Measurements from ENCODE around the gene CATSPER4.

The CATSPER4 gene

DNA sequence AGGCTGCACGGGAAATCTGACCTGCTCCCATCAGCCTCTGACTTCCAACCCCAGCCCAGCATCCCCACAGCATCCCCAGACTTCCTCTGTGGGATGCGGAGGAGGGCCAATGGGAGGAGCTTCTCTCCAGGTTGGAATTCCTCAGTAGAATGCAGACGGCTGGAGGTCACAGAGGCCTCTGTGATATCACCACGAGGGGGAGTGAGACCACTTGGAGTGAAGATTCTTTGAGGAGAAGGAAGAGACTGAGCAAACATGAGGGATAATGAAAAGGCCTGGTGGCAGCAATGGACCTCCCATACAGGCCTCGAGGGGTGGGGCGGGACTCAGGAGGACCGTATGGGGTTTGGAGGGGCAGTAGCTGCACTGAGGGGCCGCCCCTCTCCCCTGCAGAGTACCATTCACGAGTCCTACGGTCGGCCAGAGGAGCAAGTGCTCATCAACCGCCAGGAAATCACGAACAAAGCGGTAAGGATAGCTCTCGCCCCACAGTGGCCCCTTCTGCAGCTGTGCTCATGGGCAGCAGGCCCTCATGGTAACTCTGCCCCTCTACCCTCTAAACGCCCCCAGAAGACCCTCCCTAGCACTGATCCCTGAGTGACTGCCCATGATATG, at the start of gene CATSPER4:
Gene CATSPER4, plus strand, starts transcription at position 230 of the 615 bp plus-strand sequence. Its CDS starts 26 bp downstream, at position 256.
- DNase-seq = no peak

DNA sequence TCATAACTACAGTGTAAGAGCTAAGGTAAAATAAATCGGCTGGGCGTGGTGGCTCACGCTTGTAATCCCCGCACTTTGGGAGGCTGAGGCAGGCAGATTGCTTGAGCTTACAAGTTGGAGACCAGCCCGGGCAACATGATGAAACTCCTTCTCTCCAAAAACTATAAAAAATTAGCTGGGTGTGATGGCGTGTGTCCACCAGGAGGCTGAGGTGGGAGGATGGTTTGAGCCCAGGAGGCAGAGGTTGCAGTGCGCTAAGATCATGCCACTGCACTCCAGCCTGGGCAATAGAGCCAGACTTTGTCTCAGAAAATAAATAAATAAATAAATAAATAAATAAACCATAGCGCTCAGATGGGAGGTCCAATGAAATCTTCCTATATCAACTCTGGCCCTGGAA, 48.2 kb upstream of the CATSPER4 start:
- DNase-seq = peak; percentile 15

DNA sequence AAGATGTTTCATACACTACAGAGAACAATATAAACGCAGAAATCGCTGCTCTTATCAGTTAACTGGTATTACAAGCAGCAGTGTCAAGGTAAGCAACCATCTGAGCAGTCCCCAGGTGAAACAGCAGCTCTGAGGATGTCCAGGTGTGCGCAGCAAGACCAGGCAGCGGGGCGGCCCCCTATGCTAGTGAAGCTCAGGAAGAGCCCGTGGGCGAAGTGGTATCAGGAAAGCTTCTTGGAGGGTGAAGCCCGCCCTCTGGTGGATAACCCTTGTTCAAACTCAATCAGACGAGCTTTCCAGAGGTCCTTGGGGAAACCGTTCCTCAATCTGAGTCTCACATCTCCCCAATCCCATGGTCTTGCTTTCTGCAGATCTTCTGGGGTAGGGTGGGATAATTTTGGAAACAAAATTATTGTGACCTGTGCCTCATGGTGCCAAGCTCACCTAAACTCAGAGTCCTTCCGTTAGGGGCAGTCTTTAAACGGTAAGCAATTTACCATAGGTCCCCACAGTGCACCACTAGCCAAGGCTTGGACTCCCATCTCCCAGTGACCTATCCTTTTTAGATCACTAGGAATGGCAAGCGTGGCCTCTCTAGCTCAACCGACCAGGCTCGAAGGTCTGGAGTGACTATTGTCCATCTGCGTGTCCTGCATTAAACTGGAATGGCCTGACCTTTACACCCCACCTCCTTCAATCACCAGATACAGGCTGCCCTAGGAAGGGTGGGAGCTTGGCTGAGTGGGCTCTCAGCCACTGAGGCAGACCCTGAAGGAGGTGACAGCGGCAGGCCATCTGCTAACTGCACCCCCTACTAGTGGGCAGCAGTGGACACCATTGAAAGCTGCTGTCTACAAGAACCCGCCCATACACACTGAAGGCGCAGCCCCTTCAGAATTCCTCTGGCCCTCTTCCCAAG, 45.1 kb upstream of the CATSPER4 start:
- DNase-seq = peak; percentile 65

DNA sequence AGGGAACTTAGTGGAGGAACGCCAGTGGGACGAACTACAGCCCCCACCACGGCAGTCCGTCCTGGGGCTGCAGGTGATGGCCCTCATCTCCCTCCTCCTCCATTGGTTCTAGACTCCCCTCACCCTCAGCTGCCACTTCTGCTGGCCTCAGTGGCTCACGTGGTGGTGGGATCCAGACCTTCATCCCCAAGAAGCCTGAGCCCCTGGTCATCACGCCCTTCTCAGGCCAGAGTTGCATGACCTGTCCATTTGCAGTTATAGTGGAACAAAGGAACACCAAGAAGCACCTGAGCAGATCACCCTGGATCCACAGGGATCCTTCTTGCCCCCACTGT, 44.5 kb upstream of the CATSPER4 start:
- DNase-seq = no peak

DNA sequence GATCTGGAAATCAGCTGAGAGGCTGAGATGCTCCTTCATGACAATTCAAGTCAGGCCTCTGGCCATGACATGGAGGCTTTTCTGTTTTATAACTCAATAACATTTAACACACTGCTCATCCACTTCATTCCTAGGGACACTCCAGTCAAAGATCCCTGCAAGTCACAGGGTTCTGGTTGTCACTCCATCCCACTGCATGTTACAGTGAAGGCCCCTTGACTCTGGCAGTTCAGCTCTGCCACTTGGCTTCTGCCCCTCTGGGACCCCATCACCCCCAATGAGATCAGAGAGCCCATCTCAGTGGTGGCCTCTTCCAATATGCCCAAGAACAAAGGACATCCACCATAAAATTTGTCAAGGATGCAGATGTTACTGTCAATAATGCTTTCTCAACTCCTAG, 41.5 kb upstream of the CATSPER4 start:
- no peak for DNase-seq

DNA sequence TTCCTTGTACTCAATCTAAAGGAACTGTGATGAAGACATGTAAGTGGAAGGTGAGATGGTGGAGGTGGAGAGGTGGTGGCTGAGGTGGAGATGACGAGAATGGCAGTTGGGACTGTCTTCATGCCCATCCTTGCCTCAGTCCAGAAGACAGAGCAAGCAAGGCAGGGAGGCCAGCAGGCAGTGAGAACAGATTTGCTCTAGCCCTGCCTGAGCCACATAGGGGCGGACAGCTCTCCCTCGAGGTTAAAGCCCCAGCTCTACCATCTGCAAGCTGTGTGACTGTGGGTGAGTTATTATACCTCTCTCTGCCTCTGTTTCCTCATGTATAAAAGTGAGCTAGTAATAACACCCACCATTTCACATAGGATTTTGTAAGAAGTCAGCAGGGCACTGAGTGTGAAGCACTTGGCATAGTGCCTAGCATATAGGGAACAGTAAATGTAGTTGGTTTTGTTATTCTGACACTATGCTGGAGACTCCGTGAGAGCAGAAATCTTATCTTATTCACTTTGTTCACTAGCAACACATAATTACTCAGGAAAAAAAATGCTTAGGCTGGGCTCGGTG, 36.4 kb upstream of the CATSPER4 start:
- no peak for DNase-seq

DNA sequence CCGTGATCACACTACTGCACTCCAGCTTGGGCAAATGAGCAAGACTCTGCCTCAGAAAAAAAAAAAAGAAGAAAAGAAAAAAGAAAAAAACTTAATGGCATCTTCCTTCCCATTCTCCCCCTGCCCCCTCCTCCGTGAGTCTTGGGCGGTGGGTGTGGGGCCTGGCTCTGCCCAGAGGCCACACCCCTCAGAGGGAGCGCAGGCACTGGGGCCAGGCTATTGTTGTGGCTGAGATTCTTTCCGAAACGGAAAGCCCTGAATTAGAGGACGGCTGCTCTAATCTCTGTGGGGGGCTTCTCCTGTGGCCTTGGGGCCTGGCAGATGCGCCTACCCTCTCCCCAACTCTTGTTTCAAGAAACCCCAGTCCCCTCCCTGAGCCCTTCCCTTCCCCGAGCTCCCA, 35.7 kb upstream of the CATSPER4 start:
- DNase-seq = no peak

DNA sequence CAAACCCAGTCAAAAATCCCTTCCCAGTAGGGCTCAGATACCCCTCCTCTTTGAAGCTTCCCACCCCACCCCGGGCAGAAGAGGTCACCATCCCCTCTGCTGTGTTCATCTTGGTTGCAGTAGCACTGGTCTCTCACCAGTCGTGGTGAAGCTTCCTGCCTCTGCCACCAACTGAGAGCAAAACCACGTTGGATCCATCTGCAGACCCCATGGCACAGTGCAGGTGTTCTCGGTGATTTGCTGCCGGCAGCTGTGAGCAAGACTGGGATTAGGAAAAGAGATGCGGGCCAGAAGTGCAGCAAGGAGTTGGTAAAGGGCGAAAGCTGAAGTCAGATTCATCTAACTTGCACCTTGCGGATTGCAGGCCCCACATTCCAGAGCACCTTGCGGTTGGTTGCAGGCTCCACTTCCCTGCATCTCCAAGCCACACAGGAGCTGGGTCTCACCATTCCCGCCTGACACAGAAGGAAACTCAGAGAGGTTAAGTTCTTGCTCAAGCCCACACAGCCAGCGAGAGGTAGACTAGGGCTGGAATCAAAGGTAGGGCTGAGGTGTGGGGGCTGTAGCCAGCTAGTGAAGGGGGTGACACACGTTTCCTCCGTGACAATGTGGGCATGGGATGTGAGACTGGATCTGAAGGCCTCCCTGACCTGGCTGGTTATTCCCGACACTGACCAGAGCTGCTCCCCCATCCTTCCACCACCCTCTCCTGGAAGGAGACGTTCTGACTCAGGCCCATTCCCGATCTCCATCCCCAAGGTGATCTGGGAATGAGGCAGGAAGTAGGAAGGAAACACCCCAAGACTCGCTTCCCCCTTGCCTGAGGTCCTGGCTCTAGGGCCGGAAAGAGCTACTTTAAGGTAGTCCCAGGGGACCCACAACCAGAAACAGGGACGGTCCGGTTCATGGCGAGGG, 34.8 kb upstream of the CATSPER4 start:
- no peak for DNase-seq

DNA sequence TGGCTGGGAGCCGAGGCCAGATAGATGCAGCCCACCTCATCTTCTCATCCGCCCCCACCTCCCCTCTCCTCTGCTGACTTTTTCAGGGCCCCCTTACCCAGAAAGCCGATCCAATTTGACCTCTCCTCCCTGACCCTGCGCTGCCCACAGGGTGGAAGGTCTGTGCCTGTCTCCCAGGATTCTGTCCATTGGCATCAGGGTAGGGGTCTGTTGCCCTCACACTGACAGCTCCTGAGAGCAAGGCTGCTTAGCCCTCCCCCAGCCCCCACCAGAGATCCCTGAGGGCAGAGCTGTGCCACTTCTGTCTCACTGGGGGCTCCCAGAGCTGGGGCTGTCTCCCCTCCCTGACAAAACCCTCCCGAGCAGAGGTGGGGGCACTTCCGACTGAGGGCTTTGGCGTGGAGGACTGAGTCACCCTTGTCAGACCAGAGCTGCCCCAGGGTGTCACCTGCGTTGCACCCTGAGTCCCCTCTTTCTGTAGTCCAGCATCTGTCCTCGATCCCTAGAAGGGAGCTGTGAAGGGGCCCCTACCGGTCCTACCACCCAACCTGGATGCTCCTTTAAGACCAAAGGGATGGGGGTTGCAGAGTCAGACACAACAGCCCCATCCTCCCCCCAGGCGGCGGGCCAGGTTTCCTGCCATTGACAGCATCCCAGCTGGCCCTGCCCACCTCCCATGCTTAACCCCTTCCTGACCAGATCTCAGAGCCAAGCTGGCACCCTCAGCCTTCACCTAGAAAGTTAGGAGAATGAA, 33.9 kb upstream of the CATSPER4 start:
- no peak for DNase-seq

DNA sequence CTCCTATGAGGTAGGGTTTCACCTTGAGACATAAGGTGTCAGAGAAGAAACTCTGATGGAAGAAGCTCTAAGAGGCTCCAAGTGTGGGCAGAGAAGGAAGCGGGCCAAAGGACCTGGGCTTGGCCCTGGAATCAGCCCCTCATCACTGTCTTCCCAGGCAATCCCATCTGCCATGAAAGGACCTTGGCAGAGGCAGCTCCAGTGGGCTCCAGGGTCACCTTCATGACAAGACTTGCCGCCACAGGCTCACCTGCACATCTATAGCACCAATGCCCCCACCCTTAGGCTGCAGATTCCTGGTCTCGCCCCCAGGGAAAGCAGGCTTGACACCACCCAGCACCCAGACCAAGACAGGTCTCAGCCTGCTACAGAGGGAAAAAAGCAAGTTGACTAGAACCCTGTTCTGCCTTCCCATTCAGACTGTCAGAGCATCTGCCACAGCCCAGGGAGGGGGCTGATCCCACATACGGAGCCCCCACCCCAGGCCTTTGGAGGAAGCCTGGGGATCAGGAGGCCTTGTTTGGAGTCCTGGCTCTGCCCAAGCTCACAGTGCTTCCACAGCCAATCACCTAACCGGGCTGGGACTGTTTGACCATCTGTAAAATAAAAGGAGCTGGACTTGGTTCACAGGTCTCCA, 32.0 kb upstream of the CATSPER4 start:
- DNase-seq = no peak

DNA sequence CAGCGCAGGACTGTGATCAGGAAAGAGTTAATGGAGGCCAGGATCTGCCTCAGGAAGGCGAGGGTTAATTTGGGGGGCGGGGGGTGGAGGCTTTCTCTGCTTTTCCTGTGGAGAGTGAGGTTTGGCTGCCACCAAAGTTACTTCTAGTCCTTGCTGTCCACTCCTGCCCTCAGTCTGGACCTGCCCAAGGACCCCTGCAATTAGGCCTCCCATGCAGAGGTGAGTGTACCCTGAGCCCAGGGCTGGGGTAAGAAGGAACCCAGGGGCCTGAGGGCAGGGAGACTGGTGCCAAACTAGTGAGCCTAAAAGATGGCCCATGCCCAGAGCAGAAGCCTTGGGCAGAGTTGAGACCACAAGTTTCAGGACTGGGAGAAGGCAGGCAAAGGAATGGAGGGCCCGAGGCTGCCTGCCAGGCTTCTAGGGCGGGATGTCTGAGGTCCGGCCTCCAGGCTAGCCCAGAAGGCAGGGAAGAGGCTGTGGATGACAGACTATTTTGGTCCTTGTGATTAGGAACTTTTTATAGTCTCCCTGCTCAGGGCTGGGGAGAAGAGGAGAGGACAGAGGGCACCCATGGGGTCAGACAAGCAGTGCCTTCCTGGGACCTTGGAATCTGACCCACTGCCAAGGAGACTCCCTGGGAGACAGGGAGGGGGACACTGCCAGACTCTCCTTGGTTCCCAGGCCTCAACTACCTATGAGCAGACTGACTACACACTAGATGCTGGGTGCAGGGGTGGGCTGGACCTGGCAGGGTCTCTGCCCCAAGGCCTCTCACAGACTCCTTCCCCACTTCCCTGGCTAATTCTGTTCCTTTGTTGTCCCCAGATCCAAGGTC, 31.3 kb upstream of the CATSPER4 start, which contains the start of gene FAM110D:
Gene FAM110D, plus strand, starts transcription at position 172 of the 835 bp plus-strand sequence. CDS start 2,213 bp downstream, outside the sequence.
- no peak for DNase-seq

DNA sequence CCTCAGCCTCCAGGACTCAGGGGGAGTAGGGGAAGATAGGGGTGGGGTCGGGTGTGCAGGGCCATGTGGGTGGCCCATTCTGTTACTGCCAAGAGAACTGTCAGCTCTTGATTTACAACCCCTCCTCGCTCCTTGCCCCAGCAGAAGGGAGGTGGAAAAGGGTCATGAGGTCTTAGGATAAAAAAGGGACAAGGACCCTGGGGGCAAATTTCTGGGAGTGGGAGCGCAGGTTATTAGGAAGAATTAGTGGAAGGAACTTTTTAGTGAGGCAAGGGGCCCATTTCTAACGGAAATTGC, 30.7 kb upstream of the CATSPER4 start:
- no peak for DNase-seq

DNA sequence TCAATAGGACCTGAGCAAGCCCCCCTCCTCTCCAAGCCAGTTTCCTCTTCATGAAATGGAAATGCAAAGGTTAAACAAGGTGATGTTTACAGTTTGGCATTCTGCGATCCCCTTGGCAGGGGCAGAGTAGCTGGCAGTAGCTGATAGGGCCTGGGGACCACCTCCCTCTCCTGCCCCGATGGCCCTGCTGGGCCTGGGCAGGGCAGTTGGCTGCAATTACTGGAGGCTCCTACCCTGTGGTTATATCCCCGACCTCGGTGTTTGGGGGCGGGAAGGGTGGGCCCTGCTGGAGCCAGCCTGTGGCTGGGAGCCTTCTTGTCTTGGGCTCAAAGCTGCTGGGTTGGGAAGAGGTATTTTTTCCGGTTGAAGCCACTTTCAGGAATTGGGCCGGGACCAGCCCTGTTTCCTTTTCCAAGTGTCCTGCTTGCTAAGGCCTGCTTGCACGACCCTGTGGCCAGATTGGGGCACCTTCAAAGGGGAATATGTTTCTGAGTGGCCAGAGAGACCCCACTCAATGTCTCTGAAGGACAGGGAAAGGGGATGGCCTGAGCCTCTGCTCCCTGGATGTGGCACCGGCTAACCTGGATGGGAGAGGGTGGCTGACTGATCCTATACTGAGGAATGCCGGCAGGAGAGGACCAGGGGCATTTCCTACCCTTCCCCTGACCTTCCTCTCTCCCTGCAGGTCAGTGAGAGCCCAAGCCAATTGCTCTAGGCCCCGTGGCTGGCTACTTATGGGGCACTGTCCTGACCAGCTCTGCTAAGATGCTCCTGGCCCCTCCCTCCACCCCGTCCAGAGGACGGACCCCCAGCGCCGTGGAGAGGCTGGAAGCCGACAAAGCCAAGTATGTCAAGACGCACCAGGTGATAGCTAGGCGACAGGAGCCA, 29.6 kb upstream of the CATSPER4 start:
- no peak for DNase-seq

DNA sequence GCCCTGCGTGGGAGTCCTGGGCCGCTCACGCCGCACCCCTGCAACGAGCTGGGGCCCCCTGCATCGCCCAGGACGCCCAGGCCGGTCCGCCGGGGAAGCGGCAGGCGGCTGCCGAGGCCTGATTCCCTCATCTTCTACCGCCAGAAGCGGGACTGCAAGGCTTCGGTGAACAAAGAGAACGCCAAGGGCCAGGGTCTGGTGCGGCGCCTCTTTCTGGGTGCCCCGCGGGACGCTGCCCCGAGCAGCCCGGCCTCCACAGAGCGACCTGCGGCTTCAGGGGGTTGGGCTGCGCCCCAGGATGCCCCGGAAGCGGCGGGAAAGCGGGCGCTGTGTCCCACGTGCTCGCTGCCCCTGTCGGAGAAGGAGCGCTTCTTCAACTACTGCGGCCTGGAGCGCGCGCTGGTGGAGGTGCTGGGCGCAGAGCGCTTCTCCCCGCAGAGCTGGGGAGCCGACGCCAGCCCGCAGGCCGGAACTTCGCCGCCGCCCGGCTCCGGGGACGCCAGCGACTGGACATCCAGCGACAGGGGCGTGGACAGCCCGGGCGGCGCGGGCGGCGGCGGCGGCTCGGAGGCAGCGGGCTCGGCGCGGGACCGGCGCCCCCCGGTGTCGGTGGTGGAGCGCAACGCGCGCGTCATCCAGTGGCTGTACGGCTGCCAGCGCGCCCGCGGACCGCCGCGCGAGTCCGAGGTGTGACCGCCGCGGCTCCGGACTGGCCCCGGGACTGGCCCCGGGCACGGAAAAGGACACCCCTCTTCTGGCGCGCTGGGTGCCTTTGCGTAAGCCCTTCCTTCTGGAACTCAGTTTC, 28.8 kb upstream of the CATSPER4 start:
- DNase-seq = no peak

DNA sequence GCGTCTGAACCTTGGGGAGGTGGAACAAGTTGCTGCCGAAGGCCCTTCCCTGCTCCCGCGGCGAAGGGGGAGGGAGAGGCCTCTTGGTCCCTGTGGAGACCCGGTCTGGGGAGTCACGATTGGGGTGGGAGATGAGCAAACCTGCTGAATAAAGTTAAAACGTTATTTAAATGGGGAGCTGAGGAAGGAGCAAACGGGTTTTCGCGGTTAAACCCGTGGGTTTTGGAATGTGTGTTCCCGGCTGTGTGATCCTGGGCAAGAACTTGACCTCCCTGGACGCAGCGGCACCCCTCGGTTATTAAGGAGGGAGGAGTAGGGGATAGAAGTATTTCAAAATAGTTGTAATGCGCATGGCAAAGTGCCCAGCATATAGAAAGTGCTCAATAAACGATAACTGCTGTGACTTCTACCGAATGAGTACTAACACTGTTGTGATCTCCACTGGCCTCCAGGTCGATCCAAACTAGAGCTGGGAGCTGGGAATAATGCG, 28.1 kb upstream of the CATSPER4 start:
- DNase-seq = no peak

DNA sequence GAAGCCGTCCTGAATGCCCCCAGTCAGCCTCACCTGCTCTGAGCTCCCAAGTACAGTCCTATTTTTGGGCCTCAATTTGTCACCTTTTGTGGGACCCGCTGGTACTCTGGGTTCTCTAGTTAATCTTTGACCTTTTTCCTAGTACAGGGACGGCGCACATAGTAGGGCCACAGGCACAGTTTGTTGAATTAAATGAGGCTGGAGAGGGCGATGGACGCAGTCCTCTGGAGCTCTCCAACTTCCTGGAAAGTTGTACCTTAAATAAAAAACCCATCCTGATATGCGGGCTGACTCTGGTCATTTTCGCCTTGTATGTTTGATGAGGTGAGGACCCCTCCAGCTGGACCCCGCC, 26.7 kb upstream of the CATSPER4 start:
- DNase-seq = no peak

DNA sequence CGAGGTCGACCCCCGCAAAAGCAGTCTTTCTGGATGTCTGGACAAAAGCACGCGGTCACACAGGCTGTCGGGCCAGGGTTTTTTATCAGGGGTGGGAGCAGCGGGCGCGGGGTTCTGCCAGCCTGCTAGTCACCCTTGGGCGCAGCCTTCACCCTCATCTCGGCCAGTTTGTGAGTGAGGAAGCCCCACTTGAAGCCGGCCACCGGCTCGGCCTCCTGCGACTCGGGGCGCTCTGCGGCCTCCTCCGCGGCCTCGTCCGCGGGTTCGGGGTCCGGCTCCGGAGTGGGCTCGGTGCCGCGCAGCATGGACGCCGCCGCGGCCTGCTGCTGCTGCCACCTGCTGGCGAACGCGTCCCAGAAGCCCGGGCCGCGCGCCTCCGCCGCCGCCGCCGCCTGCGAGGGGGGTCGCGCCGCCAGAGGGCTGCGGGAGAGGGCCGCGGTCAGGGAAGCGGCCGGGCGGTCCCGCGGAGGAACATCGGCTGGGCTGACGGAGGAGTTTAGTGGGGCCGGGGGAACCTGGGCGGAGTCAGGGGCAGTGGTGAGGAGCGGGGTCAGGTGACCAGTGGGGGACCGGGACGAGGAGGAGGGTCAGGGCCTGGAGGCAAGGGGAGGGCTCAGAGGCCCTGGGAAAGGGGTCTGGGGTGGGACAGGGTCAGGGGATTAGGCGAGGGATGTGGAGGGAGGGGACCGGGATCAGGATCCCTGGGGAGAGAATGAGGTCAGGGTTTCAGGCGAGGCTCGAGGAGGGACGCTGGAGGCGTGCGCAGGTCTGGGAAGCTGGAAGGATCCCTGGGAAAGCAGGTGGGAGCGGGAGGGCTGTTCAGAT, 26.2 kb upstream of the CATSPER4 start:
- no peak for DNase-seq

Data from NCI-H446 treated with DMSO at 0.1 percent for 48 hours (cell line).